Stomach (tissue), 19 donors: ENCODE measurements around the gene DNAJC30. TPM values are rescaled to one million over a fixed set of nuclear protein-coding genes. Genes with fewer than 3 reads are reported as not detected.
A peak's percentile ranks its signal among the peaks of the same experiment; 100 is the strongest.

Experiments used
- DNase-seq, 2 donors: peaks; one replicate each; pipeline versions ENCODE4 v3.0.0 to v3.0.0-alpha.2; 2013 to 2019
- H3K27ac ChIP-seq, 5 donors: fragments of 200-600 bp in 4 of 5; sonication (generic) in 4 of 5; one replicate each; pipeline ENCODE4 v1.5.1; 2013 to 2019; ENCODE audit warnings: mild to moderate bottlenecking in 1 of 5, moderate library complexity in 1 of 5
- H3K27me3 ChIP-seq, 3 donors: fragments of 200-600 bp; sonication (generic); one replicate each; pipeline ENCODE4 v1.5.1; 2017 to 2019; ENCODE audit warnings: mixed run types in 1 of 3
- H3K36me3 ChIP-seq, 4 donors: fragments of 200-600 bp; sonication (generic); 1 replicate in 3 of 4; 2 replicates in 1 of 4; pipeline ENCODE4 v1.5.1; 2016 to 2019
- H3K4me1 ChIP-seq, 4 donors: fragments of 200-600 bp; sonication (generic); one replicate each; pipeline ENCODE4 v1.5.1; 2016 to 2019
- H3K4me3 ChIP-seq, 4 donors: fragments of 200-600 bp; sonication (generic) in 3 of 4; one replicate each; pipeline ENCODE4 v1.5.1; 2016 to 2019; ENCODE audit warnings: mild to moderate bottlenecking in 1 of 4
- H3K9me3 ChIP-seq, 4 donors: fragments of 200-600 bp; sonication (generic); one replicate each; pipeline ENCODE4 v1.5.1; 2016 to 2019
- CTCF ChIP-seq, 7 experiments: fragments of 450-650 bp in 4 of 7; fragments of 200-600 bp in 3 of 7; sonication (generic) in 3 of 7; IDR thresholded peaks; one replicate each; pipeline ENCODE4 v1.5.1; 2016 to 2019; ENCODE audit warnings: antibody characterized with exemption in 7 of 7, control low read depth in 2 of 7, mild to moderate bottlenecking in 1 of 7
- EP300 ChIP-seq: sonication (generic); formaldehyde crosslinking; IDR thresholded peaks from one replicate; pipeline ENCODE4 v1.6.1; 2017; ENCODE audit warnings: antibody characterized with exemption
- POLR2A ChIP-seq, 4 donors: fragments of 450-650 bp; IDR thresholded peaks; one replicate each; pipeline ENCODE4 v1.6.1; 2016; ENCODE audit warnings: antibody characterized with exemption in 4 of 4, control low read depth in 2 of 4, mild to moderate bottlenecking in 1 of 4, moderate library complexity in 1 of 4
- POLR2AphosphoS5 ChIP-seq, 3 donors: sonication (generic); formaldehyde crosslinking; IDR thresholded peaks; one replicate each; pipeline ENCODE4 v1.6.1; 2016; ENCODE audit warnings: antibody characterized with exemption in 3 of 3
- WGBS, 5 donors: extraction: QIAGEN DNeasy Blood & Tissue Kit in 3 of 5; methylation state at CpG; one replicate each; pipeline versions ENCODE4 v1.1.5 to v1.1.7; 2013 to 2018; 5-methylcytosine and 5-hydroxymethylcytosine counted together
- intact Hi-C: fragments of 100-400 bp; cut with DNase I; formaldehyde crosslinking; loops from one replicate; pipeline ENCODE4 v1.15.1; 2023; ENCODE audit warnings: low total_unique reads
- long read RNA-seq, 10 donors: transcript quantifications; one replicate each; lab custom pipeline, GENCODE V29; 2026
- polyA plus RNA-seq, 3 donors: library from polyadenylated mRNA; stranded (reverse); fragments of 200-250 nt; gene quantifications; one replicate each; pipeline ENCODE4 v1.2.3, GENCODE V29; 2013
- total RNA-seq, 5 donors: library from RNA; depleted of rRNA; stranded (reverse); fragments of >200 nt; gene quantifications; one replicate each; pipeline versions ENCODE4 v1.1.0 to v1.2.3, GENCODE V29; 2014 to 2016
- donor health status: healthy with polysubstance abuse.
- donor health status: Bipolar disorder and iron deficiency.
- donor health status: healthy.

Gene DNAJC30
- total RNA-seq (10 to 100 TPM in 1 of 5 donors, 1 to 10 TPM in 3, not detected in 1; 1.2 to 11.3 (median 3.2) TPM), polyA plus RNA-seq (1 to 10 TPM; 5.7 to 8.2 (median 8.0) TPM)
- long read RNA-seq, donor 1, transcript DNAJC30-201 (1 exons, 2,485 nt), result major isoform, 14 of 14 reads
- long read RNA-seq, donor 1, partial matches to known transcripts, result 0 of 14 reads
- long read RNA-seq, donor 1, other reads (novel, unspliced or antisense), result 0 of 14 reads
- long read RNA-seq, donor 2, transcript DNAJC30-201 (1 exons, 2,485 nt), result major isoform, 11 of 11 reads
- long read RNA-seq, donor 2, partial matches to known transcripts, result 0 of 11 reads
- long read RNA-seq, donor 2, other reads (novel, unspliced or antisense), result 0 of 11 reads
- long read RNA-seq, donor 3, transcript DNAJC30-201 (1 exons, 2,485 nt), result major isoform, 7 of 7 reads
- long read RNA-seq, donor 3, partial matches to known transcripts, result 0 of 7 reads
- long read RNA-seq, donor 3, other reads (novel, unspliced or antisense), result 0 of 7 reads
- long read RNA-seq, donor 4, partial matches to known transcripts, result 0 of 1 reads
- long read RNA-seq, donor 4, other reads (novel, unspliced or antisense), result 0 of 1 reads
- long read RNA-seq, donor 5, transcript DNAJC30-201 (1 exons, 2,485 nt), result major isoform, 14 of 39 reads
- long read RNA-seq, donor 5, partial matches to known transcripts, result 11 of 39 reads
- long read RNA-seq, donor 5, other reads (novel, unspliced or antisense), result 14 of 39 reads
- long read RNA-seq, donor 6, transcript DNAJC30-201 (1 exons, 2,485 nt), result major isoform, 23 of 284 reads
- long read RNA-seq, donor 6, partial matches to known transcripts, result 205 of 284 reads
- long read RNA-seq, donor 6, other reads (novel, unspliced or antisense), result 56 of 284 reads
- long read RNA-seq, donor 7, transcript DNAJC30-201 (1 exons, 2,485 nt), result major isoform, 19 of 19 reads
- long read RNA-seq, donor 7, partial matches to known transcripts, result 0 of 19 reads
- long read RNA-seq, donor 7, other reads (novel, unspliced or antisense), result 0 of 19 reads
- long read RNA-seq, donor 8, transcript DNAJC30-201 (1 exons, 2,485 nt), result major isoform, 13 of 13 reads
- long read RNA-seq, donor 8, partial matches to known transcripts, result 0 of 13 reads
- long read RNA-seq, donor 8, other reads (novel, unspliced or antisense), result 0 of 13 reads
- long read RNA-seq, donor 9, transcript DNAJC30-201 (1 exons, 2,485 nt), result major isoform, 17 of 17 reads
- long read RNA-seq, donor 9, partial matches to known transcripts, result 0 of 17 reads
- long read RNA-seq, donor 9, other reads (novel, unspliced or antisense), result 0 of 17 reads
- long read RNA-seq, donor 10, transcript DNAJC30-201 (1 exons, 2,485 nt), result major isoform, 14 of 14 reads
- long read RNA-seq, donor 10, partial matches to known transcripts, result 0 of 14 reads
- long read RNA-seq, donor 10, other reads (novel, unspliced or antisense), result 0 of 14 reads

DNA sequence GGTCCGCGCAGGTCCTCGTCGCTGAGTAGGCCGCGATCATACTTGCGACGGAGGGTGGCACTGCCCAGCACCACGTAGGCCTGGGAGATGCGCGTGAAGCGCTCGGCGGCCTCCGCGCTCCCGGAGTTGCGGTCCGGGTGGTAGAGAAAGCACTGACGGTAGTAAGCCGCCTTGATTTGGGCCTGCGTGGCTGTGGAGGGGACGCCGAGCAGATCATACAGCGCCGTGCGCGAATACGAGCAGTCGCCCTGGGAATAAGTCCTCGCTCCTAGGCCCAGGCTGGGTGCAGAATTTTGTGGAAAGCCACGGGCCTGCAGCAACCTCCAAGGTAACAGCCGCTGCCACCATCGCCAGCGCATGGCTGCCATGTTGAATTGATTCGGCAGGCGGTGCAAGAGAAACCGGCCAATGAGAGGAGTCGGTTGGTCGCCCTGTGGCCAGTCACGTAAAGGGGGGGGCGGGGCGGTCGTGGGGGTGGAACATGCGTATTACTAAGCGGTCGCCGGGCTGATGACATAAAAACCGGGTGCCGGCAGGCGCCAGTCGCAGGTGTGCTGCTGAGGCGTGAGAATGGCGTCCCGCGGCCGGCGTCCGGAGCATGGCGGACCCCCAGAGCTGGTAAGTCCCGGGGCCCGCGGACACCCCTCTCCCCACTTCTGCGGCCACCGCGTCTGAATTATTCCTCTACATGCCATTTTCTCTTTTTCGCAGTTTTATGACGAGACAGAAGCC lies at the start of gene DNAJC30, which contains the start of gene BUD23:
DNAJC30 (minus strand) TSS at position 398 of the 732 bp plus-strand sequence; CDS start at position 368, 30 bp downstream.
BUD23 (plus strand) TSS at position 542 of the 732 bp plus-strand sequence; CDS start at position 571, 29 bp downstream.
- Histone ChIP-seq H3K4me3 (peak within 1 kb of the TSS; percentile 85 to 100 (median 96)), H3K9me3 (no peaks in the 10 kb centered on the region), H3K36me3 (peaks cover 11 to 39% (median 27%) of the 10 kb centered on the region in 4 donors), H3K4me1 (peaks cover 22 to 65% (median 55%) of the 10 kb centered on the region in 4 donors), H3K27me3 (no peaks in the 10 kb centered on the region), H3K27ac (peak within 1 kb of the TSS; percentile 79 to 92 (median 89))
- intact Hi-C loops, result no loop called here
- TF ChIP-seq POLR2AphosphoS5 (IDR thresholded peaks at IDR 0.05), result peak; percentile 64 to 85 (median 73)
- TF ChIP-seq POLR2A (IDR thresholded peaks at IDR 0.05), result peak in 2 of 4 donors; percentile 18 to 21
- TF ChIP-seq CTCF (IDR thresholded peaks at IDR 0.05), result peak in 1 of 7 experiments; percentile 16
- no peak for TF ChIP-seq EP300
- peak; percentile 98 to 99 for DNase-seq
- WGBS, 5 donors, result 0 to 1% (median 1%) methylated on average over 41 to 68 of the region's 68 CpGs

DNA sequence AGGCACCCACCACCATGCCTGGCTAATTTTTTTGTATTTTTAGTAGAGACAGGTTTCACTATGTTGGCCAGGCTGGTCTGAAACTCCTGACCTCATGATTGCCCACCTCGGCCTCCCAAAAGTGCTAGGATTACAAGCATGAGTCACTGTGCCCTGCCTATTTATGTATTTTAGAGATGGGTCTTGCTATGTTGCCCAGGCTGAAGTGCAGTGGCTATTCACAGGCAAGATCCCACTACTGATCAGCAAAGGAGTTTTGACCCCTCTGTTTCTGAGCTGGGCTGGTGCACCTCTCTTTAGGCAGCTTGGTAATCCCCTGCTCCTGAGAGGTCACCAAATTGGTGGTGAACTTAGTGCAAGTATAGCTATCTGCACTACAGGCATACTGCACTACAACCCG lies 49.1 kb upstream of the DNAJC30 start:
- no peak for DNase-seq
- intact Hi-C loops, result no loop called here
- peaks cover 0 to 15% (median 4%) of the 10 kb centered on the region in 4 donors for H3K4me1 ChIP-seq
- H3K27ac ChIP-seq, result no peak overlapping the region
- H3K36me3 ChIP-seq, result peaks cover 4 to 22% (median 20%) of the 10 kb centered on the region in 4 donors
- H3K9me3 ChIP-seq, result no peaks in the 10 kb centered on the region
- TF ChIP-seq POLR2A (IDR thresholded peaks at IDR 0.05) (no peak), EP300 (no peak), CTCF (IDR thresholded peaks at IDR 0.05) (no peak), POLR2AphosphoS5 (IDR thresholded peaks at IDR 0.05) (no peak)
- 47 to 72% (median 64%) methylated on average over 2 of the region's 2 CpGs for WGBS, 5 donors
- H3K4me3 ChIP-seq, result no peak overlapping the region
- peaks cover 0 to 4% (median 0%) of the 10 kb centered on the region in 3 donors for H3K27me3 ChIP-seq

DNA sequence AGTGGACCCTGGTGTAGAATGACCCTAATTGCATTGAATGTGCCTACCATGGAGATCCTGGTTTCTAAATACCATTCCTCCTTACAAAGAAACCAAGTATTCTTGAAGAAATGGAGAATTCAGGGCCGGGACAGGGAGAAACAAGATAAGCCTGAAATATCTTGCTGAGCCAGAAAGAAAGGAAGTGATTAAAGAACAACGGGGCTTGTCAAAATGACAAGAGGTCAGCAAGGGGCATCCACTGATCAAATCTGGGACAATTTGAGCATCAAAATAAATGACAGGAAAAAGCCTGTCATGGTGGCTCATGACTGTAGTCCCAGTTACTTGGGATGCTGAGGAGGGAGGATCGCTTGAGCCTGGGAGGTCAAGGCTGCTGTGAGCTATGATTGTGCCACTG lies 47.2 kb upstream of the DNAJC30 start:
- intact Hi-C loops, result no loop called here
- peaks cover 0 to 3% (median under 1%) of the 10 kb centered on the region in 4 donors for H3K36me3 ChIP-seq
- no peaks in the 10 kb centered on the region for H3K9me3 ChIP-seq
- DNase-seq, result no peak
- no peak for TF ChIP-seq POLR2A (IDR thresholded peaks at IDR 0.05)
- TF ChIP-seq CTCF (IDR thresholded peaks at IDR 0.05), result no peak
- TF ChIP-seq EP300, result no peak
- no peak for TF ChIP-seq POLR2AphosphoS5 (IDR thresholded peaks at IDR 0.05)
- H3K27me3 ChIP-seq, result peaks cover 0 to 15% (median 0%) of the 10 kb centered on the region in 3 donors
- H3K27ac ChIP-seq, result no peak overlapping the region
- 24 to 34% (median 27%) methylated on average over 3 of the region's 3 CpGs for WGBS, 5 donors
- H3K4me3 ChIP-seq, result no peak overlapping the region
- H3K4me1 ChIP-seq, result peaks cover 0 to 7% (median 0%) of the 10 kb centered on the region in 4 donors
